ENCODE data around the gene ZNF738. TPM values are rescaled to one million over a fixed set of nuclear protein-coding genes. Genes with fewer than 3 reads are reported as not detected.

ZNF738 gene
- polyA plus RNA-seq, 1 of the 3 experiments (the other 2 are of a cell fraction) = 8.1 TPM

GRCh38 chr19:21321134-21321533, 37.7 kb upstream of the ZNF738 start:
- H3K27me3 ChIP-seq (ENCODE audit: insufficient read depth) = no peaks in the 10 kb centered on the region
- H3K79me2 ChIP-seq (ENCODE audit: insufficient read depth) = peaks cover 95% of the 10 kb centered on the region
- POLR2A ChIA-PET = no interaction called here
- H3F3A ChIP-seq (replicated peaks; ENCODE audit: insufficient read depth) = no peaks in the 10 kb centered on the region
- H3K9ac ChIP-seq = no peak overlapping the region
- peaks cover 0 to 29% of the 10 kb centered on the region in 2 experiments for H3K36me3 ChIP-seq (replicated peaks in 1 of 2; ENCODE audit: control insufficient read depth in 1 of 2, insufficient read depth in 2 of 2, low read length in 1 of 2)
- TF ChIP-seq RCOR1 (IDR thresholded peaks at IDR 0.05; ENCODE audit: low read length) (no peak), FOSL2 (IDR thresholded peaks at IDR 0.05; ENCODE audit: borderline replicate concordance, low read depth) (no peak)
- no peaks in the 10 kb centered on the region for H3K9me2 ChIP-seq
- 61% methylated on average over 4 of the region's 4 CpGs for WGBS (ENCODE audit: low lambda C conversion rate)
- no peak for DNase-seq
- no peaks in the 10 kb centered on the region for H4K20me1 ChIP-seq (ENCODE audit: insufficient read depth)
- no peaks in the 10 kb centered on the region; a peak in 1 of 4 replicates for H3K4me1 ChIP-seq (ENCODE audit: control insufficient read depth in 1 of 2, insufficient read depth in 2 of 2, low read depth in 1 of 2, low read length in 1 of 2)
- CTCF ChIA-PET = no interaction called here
- no peak overlapping the region for H3K4me3 ChIP-seq (ENCODE audit: low read depth in 2 of 2, low read length in 1 of 2)
- no peaks in the 10 kb centered on the region for H3K9me3 ChIP-seq
- H2AFZ ChIP-seq (ENCODE audit: low read depth) = no peak overlapping the region
- no peak overlapping the region for H3K4me2 ChIP-seq
- no peak overlapping the region for H3K27ac ChIP-seq (ENCODE audit: low read depth in 2 of 2, low read length in 1 of 2)

- no peak overlapping the region for H3K9ac ChIP-seq
- H3K27me3 ChIP-seq (ENCODE audit: insufficient read depth) = no peaks in the 10 kb centered on the region
- no peak for DNase-seq
- CTCF ChIA-PET = interaction anchor here (1.2 kb wide), 1 partner anchor 48 kb away, joined by 3 read pairs; no protein-coding TSS in a partner anchor
- no peak overlapping the region for H2AFZ ChIP-seq (ENCODE audit: low read depth)
- peaks cover 0 to 34% of the 10 kb centered on the region in 2 experiments for H3K36me3 ChIP-seq (replicated peaks in 1 of 2; ENCODE audit: control insufficient read depth in 1 of 2, insufficient read depth in 2 of 2, low read length in 1 of 2)
- 77% methylated on average over 4 of the region's 4 CpGs for WGBS (ENCODE audit: low lambda C conversion rate)
- peaks cover 96% of the 10 kb centered on the region for H3K79me2 ChIP-seq (ENCODE audit: insufficient read depth)
- no peaks in the 10 kb centered on the region for H3F3A ChIP-seq (replicated peaks; ENCODE audit: insufficient read depth)
- no peak overlapping the region; the same call in 1 of the 2 replicates for H3K4me2 ChIP-seq
- H4K20me1 ChIP-seq (ENCODE audit: insufficient read depth) = no peaks in the 10 kb centered on the region
- no peaks in the 10 kb centered on the region for H3K9me2 ChIP-seq
- no peak for TF ChIP-seq PBX3 (IDR thresholded peaks at IDR 0.05)
- no peak overlapping the region for H3K27ac ChIP-seq (ENCODE audit: low read depth in 2 of 2, low read length in 1 of 2)
- no peaks in the 10 kb centered on the region for H3K9me3 ChIP-seq
- no peak overlapping the region for H3K4me3 ChIP-seq (ENCODE audit: low read depth in 2 of 2, low read length in 1 of 2)
- POLR2A ChIA-PET = no interaction called here
- H3K4me1 ChIP-seq (ENCODE audit: control insufficient read depth in 1 of 2, insufficient read depth in 2 of 2, low read depth in 1 of 2, low read length in 1 of 2) = no peaks in the 10 kb centered on the region; a peak in 1 of 4 replicates
Observed at GRCh38 chr19:21321996-21322395, 36.8 kb upstream of the ZNF738 start.

- no peak for DNase-seq
- 97% methylated on average over 8 of the region's 8 CpGs for WGBS (ENCODE audit: low lambda C conversion rate)
- no peaks in the 10 kb centered on the region for H3K9me3 ChIP-seq
- POLR2A ChIA-PET = no interaction called here
- no peaks in the 10 kb centered on the region for H3K27me3 ChIP-seq (ENCODE audit: insufficient read depth)
- H3K4me3 ChIP-seq (ENCODE audit: low read depth in 2 of 2, low read length in 1 of 2) = no peak overlapping the region
- peaks cover 0 to under 1% of the 10 kb centered on the region in 2 experiments; a peak in 3 of 4 replicates for H3K4me1 ChIP-seq (ENCODE audit: control insufficient read depth in 1 of 2, insufficient read depth in 2 of 2, low read depth in 1 of 2, low read length in 1 of 2)
- no peak overlapping the region for H3K27ac ChIP-seq (ENCODE audit: low read depth in 2 of 2, low read length in 1 of 2)
- CTCF ChIA-PET = interaction anchor here (1.2 kb wide), 1 partner anchor 48 kb away, joined by 3 read pairs; no protein-coding TSS in a partner anchor
- H3F3A ChIP-seq (replicated peaks; ENCODE audit: insufficient read depth) = no peaks in the 10 kb centered on the region
- no peak overlapping the region for H2AFZ ChIP-seq (ENCODE audit: low read depth)
- H3K4me2 ChIP-seq = no peak overlapping the region; the same call in 1 of the 2 replicates
- no peaks in the 10 kb centered on the region for H3K9me2 ChIP-seq
- no peak overlapping the region for H3K9ac ChIP-seq
- no peaks in the 10 kb centered on the region for H4K20me1 ChIP-seq (ENCODE audit: insufficient read depth)
- peaks cover 96% of the 10 kb centered on the region for H3K79me2 ChIP-seq (ENCODE audit: insufficient read depth)
- peaks cover 0 to 34% of the 10 kb centered on the region in 2 experiments for H3K36me3 ChIP-seq (replicated peaks in 1 of 2; ENCODE audit: control insufficient read depth in 1 of 2, insufficient read depth in 2 of 2, low read length in 1 of 2)
- TF ChIP-seq FOSL2 (IDR thresholded peaks at IDR 0.05; ENCODE audit: borderline replicate concordance, low read depth) (no peak), USF2 (IDR thresholded peaks at IDR 0.05; ENCODE audit: borderline replicate concordance, low read depth, low read length) (no peak), MXI1 (IDR thresholded peaks at IDR 0.05; ENCODE audit: low read depth, low read length) (no peak), TCF12 (IDR thresholded peaks at IDR 0.05) (no peak), RCOR1 (IDR thresholded peaks at IDR 0.05; ENCODE audit: low read length) (no peak), PBX3 (IDR thresholded peaks at IDR 0.05) (no peak), TEAD4 (IDR thresholded peaks at IDR 0.05; ENCODE audit: borderline replicate concordance, insufficient read depth) (no peak), SMC3 (IDR thresholded peaks at IDR 0.05; ENCODE audit: low read depth, low read length) (no peak), RXRA (IDR thresholded peaks at IDR 0.05; ENCODE audit: borderline replicate concordance, low read depth) (no peak), ELF1 (IDR thresholded peaks at IDR 0.05) (no peak), CTCF (IDR thresholded peaks at IDR 0.05) (no peak), JUND (IDR thresholded peaks at IDR 0.05) (no peak), IRF3 (IDR thresholded peaks at IDR 0.05; ENCODE audit: low read depth, low read length) (no peak), POLR2AphosphoS5 (IDR thresholded peaks at IDR 0.05; ENCODE audit: low read depth, low read length) (no peak), USF1 (IDR thresholded peaks at IDR 0.05; ENCODE audit: borderline replicate concordance, low read depth) (no peak)
Observed at GRCh38 chr19:21322528-21322927, 36.3 kb upstream of the ZNF738 start.
